LNCaP clone FGC (cell line): ENCODE results near the gene FZR1.

Experiments used
- DNase-seq: peaks from one replicate; pipeline ENCODE4 v3.0.0-alpha.2; 2011; ENCODE audit warnings: low read depth
- H3K4me3 ChIP-seq: 2 replicates; pipeline ENCODE4 v1.5.1; 2011; ENCODE audit warnings: mild to moderate bottlenecking, low read depth, low read length, control low read depth
- TF ChIP-seq, protein P1 (sequence below): IDR thresholded peaks from 2 replicates; pipeline ENCODE4 v1.5.1; 2012; ENCODE audit warnings: mild to moderate bottlenecking; ENCODE audit not compliant: control insufficient read depth, insufficient read depth; ENCODE audit errors: extremely low read depth

FZR1 gene

GRCh38 chr19:3475449-3475848, 30.7 kb upstream of the FZR1 start:
- no peak for DNase-seq
- H3K4me3 ChIP-seq, result no peak overlapping the region
- TF ChIP-seq, protein P1, sequence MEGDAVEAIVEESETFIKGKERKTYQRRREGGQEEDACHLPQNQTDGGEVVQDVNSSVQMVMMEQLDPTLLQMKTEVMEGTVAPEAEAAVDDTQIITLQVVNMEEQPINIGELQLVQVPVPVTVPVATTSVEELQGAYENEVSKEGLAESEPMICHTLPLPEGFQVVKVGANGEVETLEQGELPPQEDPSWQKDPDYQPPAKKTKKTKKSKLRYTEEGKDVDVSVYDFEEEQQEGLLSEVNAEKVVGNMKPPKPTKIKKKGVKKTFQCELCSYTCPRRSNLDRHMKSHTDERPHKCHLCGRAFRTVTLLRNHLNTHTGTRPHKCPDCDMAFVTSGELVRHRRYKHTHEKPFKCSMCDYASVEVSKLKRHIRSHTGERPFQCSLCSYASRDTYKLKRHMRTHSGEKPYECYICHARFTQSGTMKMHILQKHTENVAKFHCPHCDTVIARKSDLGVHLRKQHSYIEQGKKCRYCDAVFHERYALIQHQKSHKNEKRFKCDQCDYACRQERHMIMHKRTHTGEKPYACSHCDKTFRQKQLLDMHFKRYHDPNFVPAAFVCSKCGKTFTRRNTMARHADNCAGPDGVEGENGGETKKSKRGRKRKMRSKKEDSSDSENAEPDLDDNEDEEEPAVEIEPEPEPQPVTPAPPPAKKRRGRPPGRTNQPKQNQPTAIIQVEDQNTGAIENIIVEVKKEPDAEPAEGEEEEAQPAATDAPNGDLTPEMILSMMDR, result no peak

GRCh38 chr19:3476830-3477229, 29.3 kb upstream of the FZR1 start:
- no peak for DNase-seq
- H3K4me3 ChIP-seq, result no peak overlapping the region
- TF ChIP-seq, protein P1, result no peak

- no peak overlapping the region for H3K4me3 ChIP-seq
- DNase-seq, result no peak
- TF ChIP-seq, protein P1, result no peak
Measured at GRCh38 chr19:3477506-3477905, 28.6 kb upstream of the FZR1 start.

GRCh38 chr19:3477951-3478350, 28.2 kb upstream of the FZR1 start:
- TF ChIP-seq, protein P1, result no peak
- no peak for DNase-seq
- H3K4me3 ChIP-seq, result no peak overlapping the region

DNA sequence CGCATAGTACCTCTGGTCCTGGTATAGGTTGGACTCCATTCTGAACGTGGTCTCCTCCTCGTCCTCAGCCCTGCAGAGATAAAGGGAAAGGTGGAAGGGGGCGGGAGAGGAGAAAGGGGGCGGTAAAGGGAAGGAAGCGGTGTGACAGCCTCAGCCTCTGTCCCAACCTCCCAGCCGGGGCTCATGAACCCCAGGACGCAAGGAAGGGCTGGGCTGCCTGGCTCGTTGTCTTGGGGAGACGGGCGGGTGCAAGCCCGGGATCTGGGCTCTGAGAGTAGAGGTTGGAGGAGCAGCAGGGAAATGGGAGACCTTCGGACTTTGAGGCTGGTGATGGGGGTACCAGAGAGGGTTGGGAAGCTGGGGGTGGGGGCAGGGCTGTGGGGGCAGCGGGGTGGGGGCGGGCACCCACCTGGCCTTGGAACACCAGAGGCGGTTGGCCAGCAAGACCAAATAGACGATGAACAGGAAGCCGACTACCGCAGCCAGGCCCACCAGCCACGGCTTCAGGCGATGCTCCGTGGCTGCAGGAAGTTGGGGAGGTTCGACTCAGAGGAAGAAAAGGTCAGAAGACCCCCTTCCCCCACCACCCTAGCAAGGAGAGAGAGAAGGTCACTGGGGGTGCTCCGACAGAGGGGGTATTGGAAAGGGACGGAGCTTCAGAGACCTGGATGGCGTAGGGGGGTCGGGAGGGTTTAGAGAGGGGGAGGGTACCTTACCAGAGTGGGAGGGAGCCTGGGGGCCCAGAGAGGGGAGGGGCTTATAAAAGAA, 27.5 kb upstream of the FZR1 start:
- TF ChIP-seq, protein P1, result no peak
- DNase-seq, result no peak
- H3K4me3 ChIP-seq, result no peak overlapping the region

DNA sequence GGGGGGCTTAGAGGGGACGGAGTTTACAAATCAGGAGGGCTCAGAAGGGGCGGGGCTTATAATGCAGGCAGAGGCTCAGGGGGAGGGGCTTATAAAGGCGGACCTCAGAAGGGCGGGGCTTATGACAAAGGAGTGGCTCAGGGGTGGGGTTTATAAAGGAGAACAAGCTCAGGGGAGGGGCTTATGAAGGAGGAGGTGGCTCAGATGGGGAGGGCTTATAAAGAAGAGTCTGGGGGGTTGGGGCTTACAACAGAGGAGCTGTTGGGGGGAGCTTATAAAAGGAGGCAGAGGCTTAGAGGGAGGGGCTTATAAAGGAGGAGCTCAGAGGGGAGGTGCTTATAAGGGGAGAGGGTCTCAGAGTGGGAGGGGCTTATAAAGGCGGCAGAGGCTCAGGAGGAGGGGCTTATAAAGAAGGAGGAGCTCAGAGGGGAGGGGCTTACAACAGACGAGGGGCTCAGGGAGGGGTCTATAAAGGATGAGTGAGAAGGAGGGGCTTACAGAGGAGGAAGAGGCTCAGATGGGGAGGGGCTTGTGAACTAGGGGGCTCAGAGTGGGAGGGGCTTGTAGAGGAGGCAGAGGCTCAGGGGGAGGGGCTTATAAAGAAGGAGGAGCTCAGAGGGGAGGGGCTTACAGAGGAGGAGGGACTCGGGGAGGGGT, 26.8 kb upstream of the FZR1 start:
- no peak for DNase-seq
- TF ChIP-seq, protein P1, result no peak
- no peak overlapping the region for H3K4me3 ChIP-seq
